ENCODE measurements around the gene PRKN. TPM values are rescaled to one million over a fixed set of nuclear protein-coding genes. Genes with fewer than 3 reads are reported as not detected.

PRKN gene
- total RNA-seq, 2 donors from 2014 or later: 3.3 to 4.8 TPM

- H3K4me1 Mint-ChIP-seq: peaks cover 4% of the 10 kb centered on the region
- Histone ChIP-seq H3K27ac (ENCODE audit: low read depth, low read length) (no peak overlapping the region), H3K4me3 (ENCODE audit: low read length) (no peak overlapping the region), H3K4me1 (ENCODE audit: control insufficient read depth, insufficient read depth, low read length) (peaks cover 3% of the 10 kb centered on the region), H3K9ac (ENCODE audit: extremely low read depth, low read length, poor library complexity, severe bottlenecking) (no peak overlapping the region), H3K9me3 (ENCODE audit: control insufficient read depth, low read length) (no peaks in the 10 kb centered on the region), H3K36me3 (ENCODE audit: control insufficient read depth, insufficient read depth, low read length) (no peaks in the 10 kb centered on the region), H3K27me3 (ENCODE audit: control insufficient read depth, insufficient read depth, low read length, poor library complexity, severe bottlenecking) (no peaks in the 10 kb centered on the region)
- DNase-seq: no peak
- no peak overlapping the region for H3K4me3 Mint-ChIP-seq
- no peak for TF ChIP-seq CTCF (conservative IDR thresholded peaks at IDR 0.05)
- H3K27ac Mint-ChIP-seq: no peak overlapping the region
- peaks cover 18% of the 10 kb centered on the region for H3K27me3 Mint-ChIP-seq (ENCODE audit: insufficient read depth)
- WGBS, 2 experiments (ENCODE audit: insufficient coverage in 1 of 2, insufficient read length in 1 of 2): 88 to 91% methylated on average over 3 to 7 of the region's 7 CpGs
- no peaks in the 10 kb centered on the region for H3K9me3 Mint-ChIP-seq
- H3K36me3 Mint-ChIP-seq (ENCODE audit: low read depth): no peaks in the 10 kb centered on the region
Observed at GRCh38 chr6:161494566-161494965, 1233.0 kb downstream of the PRKN start.

DNA sequence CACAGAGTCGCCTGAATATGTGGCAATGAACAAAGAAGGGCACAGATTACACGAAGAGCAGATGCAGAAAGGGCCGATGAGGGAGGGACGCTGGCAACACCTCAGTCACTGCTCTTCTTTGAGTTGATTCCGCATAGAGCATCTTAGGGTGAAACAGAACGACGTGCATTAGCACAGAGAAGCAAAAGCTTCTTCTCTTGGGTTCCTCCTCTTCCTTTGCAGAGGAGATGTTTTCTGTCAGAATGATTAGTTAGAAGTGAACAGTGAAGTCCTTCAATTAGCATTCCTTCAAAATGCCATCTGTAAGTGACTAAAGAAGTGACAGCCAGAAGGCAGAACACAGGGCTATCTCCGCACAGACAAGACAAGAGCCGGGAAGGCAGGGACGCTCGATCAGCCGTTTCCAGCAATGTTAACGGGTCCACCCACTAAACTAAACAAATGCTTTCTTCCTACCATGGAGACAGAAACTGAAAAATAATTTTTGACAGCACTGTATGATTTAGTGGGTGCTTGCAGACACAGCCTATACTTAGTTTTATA, 1233.9 kb downstream of the PRKN start:
- peaks cover 4% of the 10 kb centered on the region for H3K4me1 Mint-ChIP-seq
- Histone ChIP-seq H3K36me3 (ENCODE audit: control insufficient read depth, insufficient read depth, low read length) (no peaks in the 10 kb centered on the region), H3K4me1 (ENCODE audit: control insufficient read depth, insufficient read depth, low read length) (peaks cover 3% of the 10 kb centered on the region), H3K9ac (ENCODE audit: extremely low read depth, low read length, poor library complexity, severe bottlenecking) (no peak overlapping the region), H3K9me3 (ENCODE audit: control insufficient read depth, low read length) (no peaks in the 10 kb centered on the region), H3K4me3 (ENCODE audit: low read length) (no peak overlapping the region), H3K27me3 (ENCODE audit: control insufficient read depth, insufficient read depth, low read length, poor library complexity, severe bottlenecking) (no peaks in the 10 kb centered on the region), H3K27ac (ENCODE audit: low read depth, low read length) (no peak overlapping the region)
- H3K27ac Mint-ChIP-seq: no peak overlapping the region
- no peak for DNase-seq
- H3K9me3 Mint-ChIP-seq: no peaks in the 10 kb centered on the region
- H3K36me3 Mint-ChIP-seq (ENCODE audit: low read depth): no peaks in the 10 kb centered on the region
- 75 to 88% methylated on average over 7 to 13 of the region's 13 CpGs for WGBS, 2 experiments (ENCODE audit: insufficient coverage in 1 of 2, insufficient read length in 1 of 2)
- no peak for TF ChIP-seq CTCF (conservative IDR thresholded peaks at IDR 0.05)
- H3K27me3 Mint-ChIP-seq (ENCODE audit: insufficient read depth): peaks cover 18% of the 10 kb centered on the region
- H3K4me3 Mint-ChIP-seq: no peak overlapping the region

- no peaks in the 10 kb centered on the region for H3K9me3 Mint-ChIP-seq
- no peaks in the 10 kb centered on the region for H3K9me3 ChIP-seq (ENCODE audit: control insufficient read depth, low read length)
- H3K4me3 Mint-ChIP-seq: no peak overlapping the region
- H3K4me1 Mint-ChIP-seq: no peaks in the 10 kb centered on the region
- WGBS, 2 experiments (ENCODE audit: insufficient coverage in 1 of 2, insufficient read length in 1 of 2): 76 to 95% methylated on average over 2 to 5 of the region's 5 CpGs
- H3K27ac Mint-ChIP-seq: no peak overlapping the region
- H3K4me1 ChIP-seq (ENCODE audit: control insufficient read depth, insufficient read depth, low read length): peaks cover 3% of the 10 kb centered on the region
- H3K4me3 ChIP-seq (ENCODE audit: low read length): no peak overlapping the region
- no peak for DNase-seq
- H3K27me3 Mint-ChIP-seq (ENCODE audit: insufficient read depth): peaks cover 10% of the 10 kb centered on the region
- H3K27me3 ChIP-seq (ENCODE audit: control insufficient read depth, insufficient read depth, low read length, poor library complexity, severe bottlenecking): no peaks in the 10 kb centered on the region
- H3K36me3 ChIP-seq (ENCODE audit: control insufficient read depth, insufficient read depth, low read length): no peaks in the 10 kb centered on the region
- H3K9ac ChIP-seq (ENCODE audit: extremely low read depth, low read length, poor library complexity, severe bottlenecking): no peak overlapping the region
- no peak for TF ChIP-seq CTCF (conservative IDR thresholded peaks at IDR 0.05)
- no peak overlapping the region for H3K27ac ChIP-seq (ENCODE audit: low read depth, low read length)
- H3K36me3 Mint-ChIP-seq (ENCODE audit: low read depth): no peaks in the 10 kb centered on the region
Observed at GRCh38 chr6:161489626-161490306, 1237.8 kb downstream of the PRKN start.

Data from endodermal cell (in vitro differentiated cells).